HCT116 (cell line): ENCODE results near the gene ARHGAP20. TPM values are rescaled to one million over a fixed set of nuclear protein-coding genes. Genes with fewer than 3 reads are reported as not detected.

Experiments used
- ATAC-seq: fragments of 200-7000 bp; cut with Tn5 transposase; 2 replicates; pipeline ENCODE4 v1.9.1; 2020; ENCODE audit warnings: mild to moderate bottlenecking, moderate library complexity
- BruUV-seq: library from RNA; stranded (reverse); fragments of 400-500 nt; replicated peaks from 2 replicates; lab custom pipeline; 2021; lab: Mats Ljungman, UMichigan
- CTCF ChIA-PET: fragments of 300-600 bp; sonication (Branson Sonifier 250); formaldehyde crosslinking; loops from one replicate; lab custom pipeline; 2021; ENCODE audit warnings: antibody characterized with exemption; lab: Charles Lee
- POLR2A ChIA-PET: fragments of 300-600, 350-600 bp; sonication (Branson Sonifier 250); formaldehyde crosslinking; loops from one replicate; lab custom pipeline; 2021; ENCODE audit warnings: antibody characterized with exemption; lab: Charles Lee
- RAD21 ChIA-PET, 2 experiments: fragments of 300-600 bp; sonication (Branson Sonifier 250); formaldehyde crosslinking; loops; one replicate each; lab custom pipeline; 2023; ENCODE audit warnings: low total read pairs in 2 of 2; ENCODE audit not compliant: uncharacterized antibody in 2 of 2, unreplicated experiment in 2 of 2, low non-redundant PET in 1 of 2; lab: Charles Lee
- DNase-seq: peaks from one replicate; pipeline ENCODE4 v3.0.0-alpha.2; 2010; ENCODE audit warnings: low read depth, low spot score
- H2AFZ ChIP-seq: fragments of 200-600 bp; shearing (Covaris generic), sonication (generic); 2 replicates; pipeline ENCODE4 v1.6.1; 2017; ENCODE audit warnings: low read depth, mixed run types, mixed read lengths, antibody characterized with exemption, low read length; ENCODE audit not compliant: poor library complexity, severe bottlenecking
- H3K27ac ChIP-seq: 2 replicates; pipeline ENCODE4 v1.5.1; 2012; ENCODE audit warnings: low read depth, low read length
- H3K27me3 ChIP-seq: fragments of 200-600 bp; sonication (generic); 2 replicates; pipeline ENCODE4 v1.6.1; 2016; ENCODE audit warnings: mixed run types, low read length, mixed read lengths; ENCODE audit not compliant: insufficient read depth
- H3K36me3 ChIP-seq, 2 experiments: fragments of 200-500 bp in 1 of 2; fragments of 200-600 bp in 1 of 2; sonication (Bioruptor generic) in 1 of 2; sonication (generic) in 1 of 2; 2 replicates each; pipeline versions ENCODE4 v1.5.1 to v1.6.1; 2014 to 2016; ENCODE audit warnings: low read length in 2 of 2, inconsistent platforms in 1 of 2, mixed read lengths in 1 of 2, mixed run types in 1 of 2; ENCODE audit not compliant: insufficient read depth in 2 of 2, control insufficient read depth in 1 of 2
- H3K4me1 ChIP-seq, 2 experiments: fragments of 200-600 bp in 1 of 2; sonication (generic) in 1 of 2; 2 replicates each; pipeline versions ENCODE4 v1.5.1 to v1.6.1; 2012 to 2017; ENCODE audit warnings: low read length in 2 of 2, inconsistent platforms in 1 of 2, mild to moderate bottlenecking in 1 of 2, mixed read lengths in 1 of 2, mixed run types in 1 of 2, moderate library complexity in 1 of 2; ENCODE audit not compliant: insufficient read depth in 2 of 2, control insufficient read depth in 1 of 2
- H3K4me2 ChIP-seq: fragments of 200-600 bp; sonication (generic); 2 replicates; pipeline ENCODE4 v1.6.1; 2017; ENCODE audit warnings: mixed run types, low read length, mixed read lengths
- H3K4me3 ChIP-seq, 2 experiments: fragments of 200-600 bp in 1 of 2; sonication (generic) in 1 of 2; replicated peaks in 1 of 2; 2 replicates each; pipeline ENCODE4 v1.5.1; 2011 to 2016; ENCODE audit warnings: low read length in 2 of 2, control low read depth in 1 of 2, low read depth in 1 of 2, mild to moderate bottlenecking in 1 of 2, mixed read lengths in 1 of 2, mixed run types in 1 of 2
- H3K79me2 ChIP-seq: fragments of 200-600 bp; sonication (generic); 2 replicates; pipeline ENCODE4 v1.6.1; 2017; ENCODE audit warnings: mild to moderate bottlenecking, mixed run types, low read length, moderate library complexity, mixed read lengths; ENCODE audit not compliant: insufficient read depth
- H3K9ac ChIP-seq: fragments of 200-600 bp; sonication (generic); 2 replicates; pipeline ENCODE4 v1.6.1; 2016; ENCODE audit warnings: low read length, mixed read lengths
- H3K9me2 ChIP-seq: fragments of 200-600 bp; sonication (generic), shearing (Covaris generic); 2 replicates; pipeline ENCODE4 v1.6.1; 2017; ENCODE audit warnings: mixed run types, mild to moderate bottlenecking, moderate library complexity; ENCODE audit not compliant: insufficient read depth
- H3K9me3 ChIP-seq, 2 experiments: fragments of 200-500 bp in 1 of 2; fragments of 200-600 bp in 1 of 2; sonication (Bioruptor generic) in 1 of 2; sonication (generic) in 1 of 2; 2 replicates each; pipeline ENCODE4 v1.6.1; 2014 to 2017; ENCODE audit warnings: low read length in 2 of 2, mixed read lengths in 2 of 2, inconsistent platforms in 1 of 2, low read depth in 1 of 2, mild to moderate bottlenecking in 1 of 2, mixed run types in 1 of 2, moderate library complexity in 1 of 2; ENCODE audit not compliant: control insufficient read depth in 1 of 2, insufficient read depth in 1 of 2
- H4K20me1 ChIP-seq: fragments of 200-600 bp; sonication (generic), shearing (Covaris generic); 2 replicates; pipeline ENCODE4 v1.6.1; 2017; ENCODE audit warnings: mixed run types, mild to moderate bottlenecking, moderate library complexity; ENCODE audit not compliant: insufficient read depth
- ATF3 ChIP-seq: IDR thresholded peaks from 2 replicates; pipeline ENCODE4 v1.6.1; 2012
- CBX3 ChIP-seq: IDR thresholded peaks from 2 replicates; pipeline ENCODE4 v1.6.1; 2012; ENCODE audit warnings: low read depth
- EZH2 ChIP-seq: fragments of 200-600 bp; sonication (generic); IDR thresholded peaks from 2 replicates; pipeline ENCODE4 v1.6.1; 2017; ENCODE audit warnings: antibody characterized with exemption, mixed run types
- FOSL1 ChIP-seq: IDR thresholded peaks from 2 replicates; pipeline ENCODE4 v1.6.1; 2012; ENCODE audit warnings: low read depth
- MAX ChIP-seq: IDR thresholded peaks from 2 replicates; pipeline ENCODE4 v1.6.1; 2012
- POLR2A ChIP-seq: IDR thresholded peaks from 2 replicates; pipeline ENCODE4 v1.7.0; 2011; ENCODE audit warnings: borderline replicate concordance; ENCODE audit not compliant: insufficient read depth, insufficient read length; ENCODE audit errors: extremely low read depth
- POLR2AphosphoS5 ChIP-seq: IDR thresholded peaks from 2 replicates; pipeline ENCODE4 v1.6.1; 2011; ENCODE audit warnings: mild to moderate bottlenecking, low read depth, low read length, moderate library complexity
- RAD21 ChIP-seq: IDR thresholded peaks from 2 replicates; pipeline ENCODE4 v1.6.1; 2012; ENCODE audit warnings: low read depth, mild to moderate bottlenecking
- SIN3A ChIP-seq: IDR thresholded peaks from 2 replicates; pipeline ENCODE4 v1.6.1; 2012; ENCODE audit warnings: low read depth
- SRF ChIP-seq: IDR thresholded peaks from 2 replicates; pipeline ENCODE4 v1.6.1; 2012; ENCODE audit warnings: low read depth
- YY1 ChIP-seq: IDR thresholded peaks from 2 replicates; pipeline ENCODE4 v1.6.1; 2011; ENCODE audit warnings: low read length, low read depth, moderate library complexity, mild to moderate bottlenecking; ENCODE audit not compliant: insufficient replicate concordance; ENCODE audit errors: extremely low read depth
- ZFX ChIP-seq: fragments of 450-650 bp; IDR thresholded peaks from 2 replicates; pipeline ENCODE4 v1.6.1; 2017
- intact Hi-C: fragments of 100-400 bp; cut with micrococcal nuclease; formaldehyde crosslinking; loops from 2 replicates; pipeline ENCODE4 v1.10.0; 2022
- total RNA-seq: library from RNA; stranded (reverse); gene quantifications from one replicate; pipeline ENCODE4 v1.2.1, GENCODE V29; 2021; ENCODE audit not compliant: unreplicated experiment
- TF ChIP-seq, protein P1 (sequence below): IDR thresholded peaks from 2 replicates; pipeline ENCODE4 v1.6.1; 2011; ENCODE audit warnings: mild to moderate bottlenecking, low read length, moderate library complexity; ENCODE audit not compliant: insufficient replicate concordance; ENCODE audit errors: extremely low read depth
- TF ChIP-seq, protein P2 (sequence below): IDR thresholded peaks from 2 replicates; pipeline ENCODE4 v1.6.1; 2012; ENCODE audit warnings: low read depth

ARHGAP20 gene
- total RNA-seq, 1 experiment from 2014 or later = not detected

DNA sequence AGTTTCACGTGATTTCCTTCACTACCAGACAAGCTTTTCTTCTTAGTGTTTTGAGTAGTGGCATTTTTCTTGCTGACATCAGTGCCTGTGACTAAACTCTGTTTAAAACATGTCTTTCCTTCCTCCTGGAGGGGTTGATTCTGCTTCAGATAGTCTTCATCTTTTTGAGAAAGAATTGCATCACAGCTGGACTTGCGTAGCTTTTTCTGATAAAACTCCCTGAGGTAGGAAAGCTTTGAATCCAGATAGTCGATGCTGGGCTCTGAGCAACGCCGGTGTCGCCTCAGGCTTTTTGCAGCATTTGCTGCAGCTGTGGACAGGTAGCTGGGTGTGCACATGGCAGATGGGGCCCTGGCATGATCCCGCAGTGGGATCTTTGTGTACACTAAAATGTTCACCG, 131.7 kb downstream of the ARHGAP20 start:
- intact Hi-C loops = no loop called here
- no peak for DNase-seq
- no peaks in the 10 kb centered on the region for H3K4me1 ChIP-seq
- BruUV-seq = no TSS peak
- H2AFZ ChIP-seq = no peak overlapping the region
- ChIA-PET POLR2A (no interaction called here), CTCF (no interaction called here), RAD21 (no interaction called here)
- H3K4me2 ChIP-seq = no peak overlapping the region
- H3K4me3 ChIP-seq = no peak overlapping the region
- H3K9me3 ChIP-seq = no peaks in the 10 kb centered on the region
- ATAC-seq = no peak
- no peak overlapping the region for H3K27ac ChIP-seq
- TF ChIP-seq RAD21 (no peak), YY1 (no peak), SRF (no peak), POLR2AphosphoS5 (no peak), FOSL1 (no peak), ZFX (no peak), POLR2A (no peak), CBX3 (no peak), SIN3A (no peak), ATF3 (no peak), EZH2 (no peak), MAX (no peak)
- TF ChIP-seq, protein P1, sequence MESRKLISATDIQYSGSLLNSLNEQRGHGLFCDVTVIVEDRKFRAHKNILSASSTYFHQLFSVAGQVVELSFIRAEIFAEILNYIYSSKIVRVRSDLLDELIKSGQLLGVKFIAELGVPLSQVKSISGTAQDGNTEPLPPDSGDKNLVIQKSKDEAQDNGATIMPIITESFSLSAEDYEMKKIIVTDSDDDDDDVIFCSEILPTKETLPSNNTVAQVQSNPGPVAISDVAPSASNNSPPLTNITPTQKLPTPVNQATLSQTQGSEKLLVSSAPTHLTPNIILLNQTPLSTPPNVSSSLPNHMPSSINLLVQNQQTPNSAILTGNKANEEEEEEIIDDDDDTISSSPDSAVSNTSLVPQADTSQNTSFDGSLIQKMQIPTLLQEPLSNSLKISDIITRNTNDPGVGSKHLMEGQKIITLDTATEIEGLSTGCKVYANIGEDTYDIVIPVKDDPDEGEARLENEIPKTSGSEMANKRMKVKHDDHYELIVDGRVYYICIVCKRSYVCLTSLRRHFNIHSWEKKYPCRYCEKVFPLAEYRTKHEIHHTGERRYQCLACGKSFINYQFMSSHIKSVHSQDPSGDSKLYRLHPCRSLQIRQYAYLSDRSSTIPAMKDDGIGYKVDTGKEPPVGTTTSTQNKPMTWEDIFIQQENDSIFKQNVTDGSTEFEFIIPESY = no peak
- TF ChIP-seq, protein P2, sequence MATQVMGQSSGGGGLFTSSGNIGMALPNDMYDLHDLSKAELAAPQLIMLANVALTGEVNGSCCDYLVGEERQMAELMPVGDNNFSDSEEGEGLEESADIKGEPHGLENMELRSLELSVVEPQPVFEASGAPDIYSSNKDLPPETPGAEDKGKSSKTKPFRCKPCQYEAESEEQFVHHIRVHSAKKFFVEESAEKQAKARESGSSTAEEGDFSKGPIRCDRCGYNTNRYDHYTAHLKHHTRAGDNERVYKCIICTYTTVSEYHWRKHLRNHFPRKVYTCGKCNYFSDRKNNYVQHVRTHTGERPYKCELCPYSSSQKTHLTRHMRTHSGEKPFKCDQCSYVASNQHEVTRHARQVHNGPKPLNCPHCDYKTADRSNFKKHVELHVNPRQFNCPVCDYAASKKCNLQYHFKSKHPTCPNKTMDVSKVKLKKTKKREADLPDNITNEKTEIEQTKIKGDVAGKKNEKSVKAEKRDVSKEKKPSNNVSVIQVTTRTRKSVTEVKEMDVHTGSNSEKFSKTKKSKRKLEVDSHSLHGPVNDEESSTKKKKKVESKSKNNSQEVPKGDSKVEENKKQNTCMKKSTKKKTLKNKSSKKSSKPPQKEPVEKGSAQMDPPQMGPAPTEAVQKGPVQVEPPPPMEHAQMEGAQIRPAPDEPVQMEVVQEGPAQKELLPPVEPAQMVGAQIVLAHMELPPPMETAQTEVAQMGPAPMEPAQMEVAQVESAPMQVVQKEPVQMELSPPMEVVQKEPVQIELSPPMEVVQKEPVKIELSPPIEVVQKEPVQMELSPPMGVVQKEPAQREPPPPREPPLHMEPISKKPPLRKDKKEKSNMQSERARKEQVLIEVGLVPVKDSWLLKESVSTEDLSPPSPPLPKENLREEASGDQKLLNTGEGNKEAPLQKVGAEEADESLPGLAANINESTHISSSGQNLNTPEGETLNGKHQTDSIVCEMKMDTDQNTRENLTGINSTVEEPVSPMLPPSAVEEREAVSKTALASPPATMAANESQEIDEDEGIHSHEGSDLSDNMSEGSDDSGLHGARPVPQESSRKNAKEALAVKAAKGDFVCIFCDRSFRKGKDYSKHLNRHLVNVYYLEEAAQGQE = no peak
- no peak overlapping the region for H3K9ac ChIP-seq
- no peaks in the 10 kb centered on the region for H3K36me3 ChIP-seq
- no peaks in the 10 kb centered on the region for H3K79me2 ChIP-seq
- H4K20me1 ChIP-seq = no peaks in the 10 kb centered on the region
- H3K9me2 ChIP-seq = no peaks in the 10 kb centered on the region
- H3K27me3 ChIP-seq = peaks cover 58% of the 10 kb centered on the region
